Measurements from ENCODE around the gene CCDC43.

DNA sequence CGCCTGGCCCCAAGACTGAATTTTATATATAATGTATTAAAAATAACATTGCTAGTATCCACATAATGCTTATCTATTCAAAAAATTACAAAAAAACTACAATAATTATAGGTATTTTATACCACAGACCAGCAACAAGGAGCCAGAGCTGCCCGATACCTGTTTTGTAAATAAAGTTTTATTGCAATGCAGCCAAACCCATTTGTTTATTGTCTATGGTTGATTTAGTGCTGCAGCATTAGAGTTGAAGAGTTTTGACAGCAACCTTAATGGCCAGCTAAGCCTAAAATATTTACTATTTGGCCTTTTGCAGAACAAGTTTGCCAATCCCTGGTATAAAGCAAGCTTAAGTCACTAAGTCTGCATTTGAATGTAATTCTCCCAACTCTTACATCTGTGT is 27.7 kb downstream of the CCDC43 start:
- TF ChIP-seq EZH2 (IDR thresholded peaks at IDR 0.05) = no peak
- TF ChIP-seq, protein P1, sequence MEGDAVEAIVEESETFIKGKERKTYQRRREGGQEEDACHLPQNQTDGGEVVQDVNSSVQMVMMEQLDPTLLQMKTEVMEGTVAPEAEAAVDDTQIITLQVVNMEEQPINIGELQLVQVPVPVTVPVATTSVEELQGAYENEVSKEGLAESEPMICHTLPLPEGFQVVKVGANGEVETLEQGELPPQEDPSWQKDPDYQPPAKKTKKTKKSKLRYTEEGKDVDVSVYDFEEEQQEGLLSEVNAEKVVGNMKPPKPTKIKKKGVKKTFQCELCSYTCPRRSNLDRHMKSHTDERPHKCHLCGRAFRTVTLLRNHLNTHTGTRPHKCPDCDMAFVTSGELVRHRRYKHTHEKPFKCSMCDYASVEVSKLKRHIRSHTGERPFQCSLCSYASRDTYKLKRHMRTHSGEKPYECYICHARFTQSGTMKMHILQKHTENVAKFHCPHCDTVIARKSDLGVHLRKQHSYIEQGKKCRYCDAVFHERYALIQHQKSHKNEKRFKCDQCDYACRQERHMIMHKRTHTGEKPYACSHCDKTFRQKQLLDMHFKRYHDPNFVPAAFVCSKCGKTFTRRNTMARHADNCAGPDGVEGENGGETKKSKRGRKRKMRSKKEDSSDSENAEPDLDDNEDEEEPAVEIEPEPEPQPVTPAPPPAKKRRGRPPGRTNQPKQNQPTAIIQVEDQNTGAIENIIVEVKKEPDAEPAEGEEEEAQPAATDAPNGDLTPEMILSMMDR (IDR thresholded peaks at IDR 0.05) = no peak
